ENCODE measurements around the gene CA4.
A peak's percentile ranks its signal among the peaks of the same experiment; 100 is the strongest.

The CA4 gene

DNA sequence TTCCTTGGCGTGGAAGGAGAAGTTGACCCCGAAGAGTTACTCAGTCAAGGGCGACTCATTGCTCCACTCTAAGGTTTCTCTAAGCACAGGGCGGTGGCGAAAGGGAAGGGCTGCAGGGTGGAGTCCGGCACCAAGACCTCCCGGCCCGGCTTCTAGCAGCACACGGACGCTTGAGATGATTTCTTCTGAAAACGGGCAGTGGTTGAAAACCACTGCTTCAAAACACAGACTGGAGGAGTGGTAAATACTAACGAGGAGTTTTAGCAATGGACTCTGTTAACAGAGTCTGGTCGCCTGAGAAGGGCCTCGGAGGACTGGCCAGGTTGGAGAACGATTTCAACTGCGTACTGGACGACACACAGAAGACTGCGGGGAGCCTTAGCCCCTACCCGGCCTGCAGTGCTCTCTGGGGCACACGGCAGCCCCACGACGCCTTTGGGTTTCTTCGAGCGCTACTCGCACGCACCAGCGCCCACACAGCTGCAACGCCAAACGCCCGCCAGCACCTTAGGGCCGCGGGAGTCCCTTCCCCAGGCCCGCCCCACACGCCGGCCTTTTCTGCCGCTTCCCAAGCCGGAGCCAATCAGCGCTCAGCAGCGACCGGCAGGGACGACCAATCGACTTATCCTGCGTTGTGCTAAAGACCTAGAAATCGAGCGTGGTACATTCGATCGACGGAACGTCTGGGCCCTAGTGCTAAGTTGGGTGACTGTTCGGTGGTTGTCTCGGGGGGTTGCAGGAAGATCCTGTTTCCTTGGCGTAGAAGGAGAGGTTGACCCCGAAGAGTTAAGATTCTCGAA lies 14.4 kb upstream of the CA4 start (continued):
- TF ChIP-seq ZNF292 (tag by site-specific recombination; IDR thresholded peaks at IDR 0.05; ENCODE audit: borderline replicate concordance, low read depth) = no peak
- no peak for TF ChIP-seq ZNF747 (tag by site-specific recombination; IDR thresholded peaks at IDR 0.05)
- no peak for TF ChIP-seq ZNF514 (tag by site-specific recombination; IDR thresholded peaks at IDR 0.05)
- TF ChIP-seq KLF9 (tag by site-specific recombination; IDR thresholded peaks at IDR 0.05; ENCODE audit: low read depth) = peak; percentile 54
- TF ChIP-seq, protein P1, sequence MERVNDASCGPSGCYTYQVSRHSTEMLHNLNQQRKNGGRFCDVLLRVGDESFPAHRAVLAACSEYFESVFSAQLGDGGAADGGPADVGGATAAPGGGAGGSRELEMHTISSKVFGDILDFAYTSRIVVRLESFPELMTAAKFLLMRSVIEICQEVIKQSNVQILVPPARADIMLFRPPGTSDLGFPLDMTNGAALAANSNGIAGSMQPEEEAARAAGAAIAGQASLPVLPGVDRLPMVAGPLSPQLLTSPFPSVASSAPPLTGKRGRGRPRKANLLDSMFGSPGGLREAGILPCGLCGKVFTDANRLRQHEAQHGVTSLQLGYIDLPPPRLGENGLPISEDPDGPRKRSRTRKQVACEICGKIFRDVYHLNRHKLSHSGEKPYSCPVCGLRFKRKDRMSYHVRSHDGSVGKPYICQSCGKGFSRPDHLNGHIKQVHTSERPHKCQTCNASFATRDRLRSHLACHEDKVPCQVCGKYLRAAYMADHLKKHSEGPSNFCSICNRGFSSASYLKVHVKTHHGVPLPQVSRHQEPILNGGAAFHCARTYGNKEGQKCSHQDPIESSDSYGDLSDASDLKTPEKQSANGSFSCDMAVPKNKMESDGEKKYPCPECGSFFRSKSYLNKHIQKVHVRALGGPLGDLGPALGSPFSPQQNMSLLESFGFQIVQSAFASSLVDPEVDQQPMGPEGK (tag by site-specific recombination; IDR thresholded peaks at IDR 0.05) = peak; percentile 80
- TF ChIP-seq HOXA7 (CRISPR knock-in tag; IDR thresholded peaks at IDR 0.05; ENCODE audit: borderline replicate concordance) = no peak
- no peak for TF ChIP-seq PRDM6 (tag by site-specific recombination; IDR thresholded peaks at IDR 0.05)
- no peak for TF ChIP-seq ZNF221 (tag by site-specific recombination; IDR thresholded peaks at IDR 0.05; ENCODE audit: borderline replicate concordance)
- TF ChIP-seq SCRT1 (tag by site-specific recombination; IDR thresholded peaks at IDR 0.05; ENCODE audit: borderline replicate concordance) = no peak
- TF ChIP-seq ZNF561 (tag by site-specific recombination; IDR thresholded peaks at IDR 0.05; ENCODE audit: borderline replicate concordance) = 0 out of 2 replicates have a peak, but pooled peaks have one; percentile 58
- TF ChIP-seq, protein P2, sequence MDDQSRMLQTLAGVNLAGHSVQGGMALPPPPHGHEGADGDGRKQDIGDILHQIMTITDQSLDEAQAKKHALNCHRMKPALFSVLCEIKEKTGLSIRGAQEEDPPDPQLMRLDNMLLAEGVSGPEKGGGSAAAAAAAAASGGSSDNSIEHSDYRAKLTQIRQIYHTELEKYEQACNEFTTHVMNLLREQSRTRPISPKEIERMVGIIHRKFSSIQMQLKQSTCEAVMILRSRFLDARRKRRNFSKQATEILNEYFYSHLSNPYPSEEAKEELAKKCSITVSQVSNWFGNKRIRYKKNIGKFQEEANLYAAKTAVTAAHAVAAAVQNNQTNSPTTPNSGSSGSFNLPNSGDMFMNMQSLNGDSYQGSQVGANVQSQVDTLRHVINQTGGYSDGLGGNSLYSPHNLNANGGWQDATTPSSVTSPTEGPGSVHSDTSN (CRISPR knock-in tag; IDR thresholded peaks at IDR 0.05) = 0 out of 2 replicates have a peak, but pooled peaks have one; percentile 47
- TF ChIP-seq ZEB2 (tag by site-specific recombination; IDR thresholded peaks at IDR 0.05) = no peak

GRCh38 chr17:60135951-60136666 lies 13.7 kb upstream of the CA4 start:
- CTCF ChIA-PET = interaction anchor here (0.9 kb wide), 1 partner anchor 503 kb away, joined by 3 read pairs; no protein-coding TSS in a partner anchor
- 0 out of 2 replicates have a peak, but pooled peaks cover 2% of the 10 kb centered on the region for H3K4me1 ChIP-seq (ENCODE audit: control insufficient read depth, insufficient read depth, low read length)
- no peaks in the 10 kb centered on the region for H3K9me3 ChIP-seq (ENCODE audit: control insufficient read depth, insufficient read depth, low read depth, low read length)
- H3K4me3 ChIP-seq (ENCODE audit: low read depth, low read length) = no peak overlapping the region
- POLR2A ChIA-PET = interaction anchor here (0.5 kb wide), 1 partner anchor 672 kb away, joined by 3 read pairs; no protein-coding TSS in a partner anchor
- TF ChIP-seq ZNF280D (tag by site-specific recombination; IDR thresholded peaks at IDR 0.05) (no peak), ZBTB17 (tag by site-specific recombination; IDR thresholded peaks at IDR 0.05) (peak; percentile 76), REST (tag by site-specific recombination; IDR thresholded peaks at IDR 0.05) (peak; percentile 33; the same call in 1 of the 2 replicates)
- no peak overlapping the region for H3K27ac ChIP-seq (ENCODE audit: extremely low read depth, low read depth, low read length)
- H3K36me3 ChIP-seq (ENCODE audit: control insufficient read depth in 2 of 2, insufficient read depth in 1 of 2, low read length in 2 of 2) = peaks cover 0 to 11% of the 10 kb centered on the region in 2 experiments; a peak in 1 of 3 replicates

All from HEK293 (cell line).